ENCODE data around the gene KCTD16. TPM values are rescaled to one million over a fixed set of nuclear protein-coding genes. Genes with fewer than 3 reads are reported as not detected.

KCTD16 gene
- polyA plus RNA-seq, 1 donor (not counting 4 experiments of a cell fraction or from before 2014, with no cell fraction given) = 0.04 TPM

DNA sequence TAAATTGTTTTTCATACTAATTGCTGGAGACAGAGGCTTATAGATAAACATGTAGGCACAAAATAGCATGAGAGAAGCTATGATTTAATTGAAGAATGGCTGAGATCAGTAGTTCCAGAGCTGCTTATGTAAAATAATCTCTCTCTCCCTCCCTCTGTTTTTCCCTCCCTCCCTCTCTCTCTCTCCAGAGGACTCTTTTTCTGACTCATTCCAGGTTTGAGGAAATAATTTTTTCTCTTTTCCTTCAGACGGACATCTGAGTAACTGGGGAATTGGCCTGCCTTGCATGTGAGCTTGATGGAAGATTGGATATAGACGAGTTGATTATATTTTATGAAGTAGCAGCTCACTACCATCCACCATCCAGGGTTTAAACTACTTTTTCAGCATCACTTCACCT lies 35.5 kb downstream of the KCTD16 start:
- Histone ChIP-seq H2AFZ (ENCODE audit: control insufficient read depth, low read length) (no peak overlapping the region), H3K27me3 (ENCODE audit: control insufficient read depth, extremely low read depth, insufficient read depth, low read length) (peaks cover 30% of the 10 kb centered on the region), H3K4me3 (ENCODE audit: control insufficient read depth in 2 of 3, extremely low read depth in 1 of 3, insufficient read depth in 2 of 3, low read depth in 1 of 3, low read length in 3 of 3) (no peak overlapping the region), H3K36me3 (ENCODE audit: control insufficient read depth in 2 of 2, extremely low read depth in 1 of 2, insufficient read depth in 2 of 2, low read length in 2 of 2) (no peaks in the 10 kb centered on the region), H3K4me2 (ENCODE audit: control insufficient read depth, extremely low read depth, insufficient read depth, low read depth, low read length) (no peak overlapping the region), H3K9ac (ENCODE audit: control insufficient read depth, extremely low read depth, insufficient read depth, low read length) (no peak overlapping the region), H3K9me1 (ENCODE audit: control insufficient read depth, extremely low read depth, insufficient read depth, low read length) (no peaks in the 10 kb centered on the region), H4K20me1 (ENCODE audit: control insufficient read depth, extremely low read depth, insufficient read depth, low read length) (no peaks in the 10 kb centered on the region), H3K4me1 (ENCODE audit: control insufficient read depth, extremely low read depth, insufficient read depth, low read length) (no peaks in the 10 kb centered on the region), H3K27ac (ENCODE audit: control insufficient read depth, insufficient read depth, low read length) (no peak overlapping the region), H3K9me3 (ENCODE audit: control insufficient read depth, low read depth, low read length) (no peaks in the 10 kb centered on the region), H3K79me2 (ENCODE audit: control insufficient read depth, insufficient read depth, low read length) (no peaks in the 10 kb centered on the region)
- dilution Hi-C loops (cut with MboI; ENCODE audit: extremely low pct_ligation_motif_present, low sequenced_read_pairs) = no loop called here
- DNase-seq (ENCODE audit: low read depth, low spot score) (no peak), FAIRE-seq (no peak)
- TF ChIP-seq EZH2 (IDR thresholded peaks at IDR 0.05; ENCODE audit: low read length) = no peak
- no peak for TF ChIP-seq CTCF (optimal IDR thresholded peaks at IDR 0.05 in 1 of 3, IDR thresholded peaks at IDR 0.05 in 1 of 3, conservative IDR thresholded peaks at IDR 0.05 in 1 of 3; ENCODE audit: extremely low read depth in 1 of 3, insufficient read depth in 2 of 3, low read length in 3 of 3)

DNA sequence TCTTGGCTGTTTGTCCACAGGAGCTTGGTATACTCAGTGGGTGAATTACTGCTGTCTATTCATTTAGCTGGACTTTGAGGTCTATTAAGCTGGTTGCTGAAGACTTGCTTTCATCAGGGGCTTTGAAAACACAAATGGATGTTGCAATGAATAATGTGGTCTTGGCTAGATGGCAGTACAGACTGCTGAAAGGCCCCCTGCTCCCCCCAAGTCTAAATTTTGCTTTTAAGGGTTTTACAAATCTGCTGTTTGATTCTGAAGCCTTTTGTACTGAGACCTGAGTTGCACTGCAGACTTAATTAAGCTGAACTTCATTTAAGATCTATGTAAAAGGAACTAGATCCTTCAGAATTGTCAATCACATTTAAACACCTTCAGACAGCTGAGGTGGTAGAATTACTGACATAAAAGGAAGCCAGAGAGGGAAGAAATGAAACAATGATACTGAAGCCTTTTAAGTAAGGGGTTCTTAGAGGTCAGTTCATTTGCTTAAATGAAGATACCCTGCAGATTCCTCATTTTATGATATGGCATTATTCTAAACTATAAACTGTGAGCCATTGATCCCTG lies 37.3 kb downstream of the KCTD16 start:
- Histone ChIP-seq H2AFZ (ENCODE audit: control insufficient read depth, low read length) (no peak overlapping the region), H3K27ac (ENCODE audit: control insufficient read depth, insufficient read depth, low read length) (no peak overlapping the region), H3K79me2 (ENCODE audit: control insufficient read depth, insufficient read depth, low read length) (no peaks in the 10 kb centered on the region), H3K36me3 (ENCODE audit: control insufficient read depth in 2 of 2, extremely low read depth in 1 of 2, insufficient read depth in 2 of 2, low read length in 2 of 2) (no peaks in the 10 kb centered on the region), H3K4me1 (ENCODE audit: control insufficient read depth, extremely low read depth, insufficient read depth, low read length) (no peaks in the 10 kb centered on the region), H4K20me1 (ENCODE audit: control insufficient read depth, extremely low read depth, insufficient read depth, low read length) (no peaks in the 10 kb centered on the region), H3K9me3 (ENCODE audit: control insufficient read depth, low read depth, low read length) (no peaks in the 10 kb centered on the region), H3K9me1 (ENCODE audit: control insufficient read depth, extremely low read depth, insufficient read depth, low read length) (no peaks in the 10 kb centered on the region), H3K9ac (ENCODE audit: control insufficient read depth, extremely low read depth, insufficient read depth, low read length) (no peak overlapping the region), H3K4me2 (ENCODE audit: control insufficient read depth, extremely low read depth, insufficient read depth, low read depth, low read length) (no peak overlapping the region), H3K27me3 (ENCODE audit: control insufficient read depth, extremely low read depth, insufficient read depth, low read length) (peaks cover 30% of the 10 kb centered on the region), H3K4me3 (ENCODE audit: control insufficient read depth in 2 of 3, extremely low read depth in 1 of 3, insufficient read depth in 2 of 3, low read depth in 1 of 3, low read length in 3 of 3) (no peak overlapping the region)
- FAIRE-seq (no peak), DNase-seq (ENCODE audit: low read depth, low spot score) (no peak)
- TF ChIP-seq CTCF (optimal IDR thresholded peaks at IDR 0.05 in 1 of 3, IDR thresholded peaks at IDR 0.05 in 1 of 3, conservative IDR thresholded peaks at IDR 0.05 in 1 of 3; ENCODE audit: extremely low read depth in 1 of 3, insufficient read depth in 2 of 3, low read length in 3 of 3) (no peak), EZH2 (IDR thresholded peaks at IDR 0.05; ENCODE audit: low read length) (no peak)
- dilution Hi-C loops (cut with MboI; ENCODE audit: extremely low pct_ligation_motif_present, low sequenced_read_pairs) = no loop called here
